Mesenchymal stem cell (in vitro differentiated cells and primary cell): ENCODE results near the gene PARM1.

ENCODE experiments used
- DNase-seq: peaks from one replicate; pipeline ENCODE4 v3.0.0-alpha.2; 2013
- H2AFZ ChIP-seq: one replicate; pipeline ENCODE4 v1.6.1; 2013; ENCODE audit warnings: low read depth, mild to moderate bottlenecking, control low read depth, inconsistent platforms, low read length, moderate library complexity
- H2AK5ac ChIP-seq: 2 replicates; pipeline ENCODE4 v1.6.1; 2013; ENCODE audit warnings: low read length, moderate library complexity, mild to moderate bottlenecking, inconsistent platforms; ENCODE audit not compliant: severe bottlenecking
- H2BK120ac ChIP-seq: one replicate; pipeline ENCODE4 v1.6.1; 2013; ENCODE audit warnings: low read depth, mild to moderate bottlenecking, inconsistent platforms, low read length, moderate library complexity
- H2BK12ac ChIP-seq, 2 experiments: one replicate each; pipeline ENCODE4 v1.6.1; 2013; ENCODE audit warnings: inconsistent platforms in 2 of 2, low read length in 2 of 2, mild to moderate bottlenecking in 2 of 2, moderate library complexity in 2 of 2, control low read depth in 1 of 2
- H2BK15ac ChIP-seq: one replicate; pipeline ENCODE4 v1.6.1; 2013; ENCODE audit warnings: mild to moderate bottlenecking, low read depth, inconsistent platforms; ENCODE audit not compliant: poor library complexity, severe bottlenecking
- H2BK5ac ChIP-seq: 2 replicates; pipeline ENCODE4 v1.6.1; 2013; ENCODE audit warnings: low read depth, mild to moderate bottlenecking, low read length, control low read depth, inconsistent platforms; ENCODE audit not compliant: poor library complexity, severe bottlenecking
- H3K14ac ChIP-seq, 2 experiments: one replicate each; pipeline ENCODE4 v1.6.1; 2013; ENCODE audit warnings: inconsistent platforms in 2 of 2, low read length in 2 of 2, control low read depth in 1 of 2, mild to moderate bottlenecking in 1 of 2, moderate library complexity in 1 of 2
- H3K18ac ChIP-seq, 2 experiments: one replicate each; pipeline ENCODE4 v1.6.1; 2013; ENCODE audit warnings: inconsistent platforms in 2 of 2, low read length in 2 of 2, control low read depth in 1 of 2, low read depth in 1 of 2, mild to moderate bottlenecking in 1 of 2
- H3K23ac ChIP-seq, 2 experiments: one replicate each; pipeline ENCODE4 v1.6.1; 2013; ENCODE audit warnings: inconsistent platforms in 2 of 2, low read length in 2 of 2, mild to moderate bottlenecking in 2 of 2, moderate library complexity in 2 of 2, control low read depth in 1 of 2
- H3K27ac ChIP-seq: 2 replicates; pipeline ENCODE4 v1.5.1; 2013; ENCODE audit warnings: mild to moderate bottlenecking, moderate library complexity, low read length, control low read depth, inconsistent platforms; ENCODE audit not compliant: poor library complexity, severe bottlenecking
- H3K27me3 ChIP-seq, 2 experiments: 2 replicates each; pipeline versions ENCODE4 v1.6.1 to v1.7.0; 2013; ENCODE audit warnings: low read length in 2 of 2, mild to moderate bottlenecking in 2 of 2, moderate library complexity in 2 of 2, control low read depth in 1 of 2, inconsistent platforms in 1 of 2; ENCODE audit not compliant: control insufficient read depth in 1 of 2, insufficient read depth in 1 of 2
- H3K36me3 ChIP-seq, 2 experiments: 2 replicates each; pipeline versions ENCODE4 v1.6.1 to v1.7.0; 2013; ENCODE audit warnings: low read length in 2 of 2, control low read depth in 1 of 2, inconsistent platforms in 1 of 2, low read depth in 1 of 2, mild to moderate bottlenecking in 1 of 2; ENCODE audit not compliant: insufficient read depth in 2 of 2, control insufficient read depth in 1 of 2
- H3K4ac ChIP-seq, 2 experiments: one replicate each; pipeline ENCODE4 v1.6.1; 2013; ENCODE audit warnings: inconsistent platforms in 2 of 2, low read length in 2 of 2, mild to moderate bottlenecking in 2 of 2, moderate library complexity in 2 of 2, control low read depth in 1 of 2, low read depth in 1 of 2
- H3K4me1 ChIP-seq: 2 replicates; pipeline ENCODE4 v1.6.1; 2013; ENCODE audit warnings: low read depth, low read length, control low read depth; ENCODE audit not compliant: control insufficient read depth, insufficient read depth
- H3K4me2 ChIP-seq: 2 replicates; pipeline ENCODE4 v1.6.1; 2013; ENCODE audit warnings: low read length, mild to moderate bottlenecking, inconsistent platforms; ENCODE audit not compliant: poor library complexity, severe bottlenecking
- H3K4me3 ChIP-seq, 2 experiments: 2 replicates each; pipeline versions ENCODE4 v1.5.1 to v1.7.0; 2013; ENCODE audit warnings: low read length in 2 of 2, mild to moderate bottlenecking in 2 of 2, control low read depth in 1 of 2, low read depth in 1 of 2; ENCODE audit not compliant: insufficient read depth in 1 of 2
- H3K79me1 ChIP-seq: replicated peaks from 2 replicates; pipeline ENCODE4 v1.6.1; 2013; ENCODE audit warnings: mild to moderate bottlenecking, control low read depth, low read length, inconsistent platforms; ENCODE audit not compliant: poor library complexity, severe bottlenecking
- H3K9ac ChIP-seq: 2 replicates; pipeline ENCODE4 v1.7.0; 2013; ENCODE audit warnings: mild to moderate bottlenecking, low read length, moderate library complexity
- H3K9me3 ChIP-seq: 2 replicates; pipeline ENCODE4 v1.7.0; 2013; ENCODE audit warnings: mild to moderate bottlenecking, low read length; ENCODE audit not compliant: control insufficient read depth
- H4K8ac ChIP-seq: one replicate; pipeline ENCODE4 v1.6.1; 2013; ENCODE audit warnings: inconsistent platforms, mild to moderate bottlenecking, low read length, moderate library complexity
- H4K91ac ChIP-seq: one replicate; pipeline ENCODE4 v1.6.1; 2013; ENCODE audit warnings: mild to moderate bottlenecking, low read length, inconsistent platforms
- WGBS: methylation state at CpG from one replicate; pipeline ENCODE4 v1.1.7; 2013; ENCODE audit warnings: mixed read lengths; 5-methylcytosine and 5-hydroxymethylcytosine counted together

The PARM1 gene

GRCh38 chr4:74944354-74944793 lies 11.5 kb downstream of the PARM1 start:
- Histone ChIP-seq H3K4ac (no peak overlapping the region), H2BK12ac (no peak overlapping the region), H3K36me3 (no peaks in the 10 kb centered on the region), H3K14ac (no peak overlapping the region), H3K79me1 (no peaks in the 10 kb centered on the region), H4K91ac (no peak overlapping the region), H3K23ac (no peak overlapping the region), H3K9me3 (no peaks in the 10 kb centered on the region), H2AFZ (no peak overlapping the region), H2BK5ac (no peak overlapping the region), H3K18ac (no peak overlapping the region), H2BK120ac (no peak overlapping the region), H3K27me3 (no peaks in the 10 kb centered on the region), H2AK5ac (no peak overlapping the region), H3K27ac (no peak overlapping the region), H3K4me1 (no peaks in the 10 kb centered on the region), H3K4me2 (no peak overlapping the region), H2BK15ac (no peak overlapping the region), H3K4me3 (no peak overlapping the region), H4K8ac (no peak overlapping the region), H3K9ac (no peak overlapping the region)
- 78% methylated on average over 6 of the region's 6 CpGs for WGBS
- DNase-seq, result no peak

GRCh38 chr4:74946196-74946595 lies 13.3 kb downstream of the PARM1 start:
- Histone ChIP-seq H3K4me2 (no peak overlapping the region), H3K27ac (no peak overlapping the region), H3K4me1 (no peaks in the 10 kb centered on the region), H4K91ac (no peak overlapping the region), H4K8ac (no peak overlapping the region), H3K9ac (no peak overlapping the region), H2BK5ac (no peak overlapping the region), H3K9me3 (no peaks in the 10 kb centered on the region), H2AK5ac (no peak overlapping the region), H3K36me3 (no peaks in the 10 kb centered on the region), H2BK15ac (no peak overlapping the region), H3K79me1 (no peaks in the 10 kb centered on the region), H2BK12ac (no peak overlapping the region), H3K23ac (no peak overlapping the region), H2BK120ac (no peak overlapping the region), H3K18ac (no peak overlapping the region), H3K4me3 (no peak overlapping the region), H3K4ac (no peak overlapping the region), H3K27me3 (no peaks in the 10 kb centered on the region), H3K14ac (no peak overlapping the region), H2AFZ (no peak overlapping the region)
- 84% methylated on average over 2 of the region's 3 CpGs for WGBS
- no peak for DNase-seq

GRCh38 chr4:74947798-74948197 lies 14.9 kb downstream of the PARM1 start:
- H3K4me2 ChIP-seq, result no peak overlapping the region
- no peak overlapping the region for H3K23ac ChIP-seq
- H3K27me3 ChIP-seq, result no peaks in the 10 kb centered on the region
- no peak overlapping the region for H2BK120ac ChIP-seq
- no peaks in the 10 kb centered on the region for H3K9me3 ChIP-seq
- H2AK5ac ChIP-seq, result no peak overlapping the region
- no peak overlapping the region for H3K4ac ChIP-seq
- H2BK15ac ChIP-seq, result no peak overlapping the region
- H3K9ac ChIP-seq, result no peak overlapping the region
- no peaks in the 10 kb centered on the region for H3K36me3 ChIP-seq
- no peaks in the 10 kb centered on the region for H3K4me1 ChIP-seq
- 78% methylated on average over 2 of the region's 2 CpGs for WGBS
- no peak for DNase-seq
- H3K79me1 ChIP-seq, result no peaks in the 10 kb centered on the region
- no peak overlapping the region for H4K91ac ChIP-seq
- no peak overlapping the region for H2AFZ ChIP-seq
- no peak overlapping the region for H3K18ac ChIP-seq
- H3K14ac ChIP-seq, result no peak overlapping the region
- H3K27ac ChIP-seq, result no peak overlapping the region
- H2BK5ac ChIP-seq, result no peak overlapping the region
- H3K4me3 ChIP-seq, result no peak overlapping the region
- no peak overlapping the region for H2BK12ac ChIP-seq
- H4K8ac ChIP-seq, result no peak overlapping the region

GRCh38 chr4:74948236-74948635 lies 15.3 kb downstream of the PARM1 start:
- Histone ChIP-seq H4K91ac (no peak overlapping the region), H3K36me3 (no peaks in the 10 kb centered on the region), H2AK5ac (no peak overlapping the region), H3K23ac (no peak overlapping the region), H4K8ac (no peak overlapping the region), H3K79me1 (no peaks in the 10 kb centered on the region), H3K18ac (no peak overlapping the region), H3K4ac (no peak overlapping the region), H2BK120ac (no peak overlapping the region), H3K27me3 (no peaks in the 10 kb centered on the region), H2BK12ac (no peak overlapping the region), H3K4me3 (no peak overlapping the region), H3K4me1 (no peaks in the 10 kb centered on the region), H2BK15ac (no peak overlapping the region), H3K4me2 (no peak overlapping the region), H2BK5ac (no peak overlapping the region), H2AFZ (no peak overlapping the region), H3K27ac (no peak overlapping the region), H3K9me3 (no peaks in the 10 kb centered on the region), H3K9ac (no peak overlapping the region), H3K14ac (no peak overlapping the region)
- DNase-seq, result no peak
- 91% methylated on average over 1 of the region's 2 CpGs for WGBS
